GM12872 (cell line): Measurements from ENCODE around the gene TNRC6C.

ENCODE experiments used
- CTCF ChIP-seq: IDR thresholded peaks from 3 replicates; pipeline ENCODE4 v1.5.1; 2011; ENCODE audit warnings: low read depth, mild to moderate bottlenecking, low read length, moderate library complexity; ENCODE audit not compliant: insufficient read depth

TNRC6C gene

DNA sequence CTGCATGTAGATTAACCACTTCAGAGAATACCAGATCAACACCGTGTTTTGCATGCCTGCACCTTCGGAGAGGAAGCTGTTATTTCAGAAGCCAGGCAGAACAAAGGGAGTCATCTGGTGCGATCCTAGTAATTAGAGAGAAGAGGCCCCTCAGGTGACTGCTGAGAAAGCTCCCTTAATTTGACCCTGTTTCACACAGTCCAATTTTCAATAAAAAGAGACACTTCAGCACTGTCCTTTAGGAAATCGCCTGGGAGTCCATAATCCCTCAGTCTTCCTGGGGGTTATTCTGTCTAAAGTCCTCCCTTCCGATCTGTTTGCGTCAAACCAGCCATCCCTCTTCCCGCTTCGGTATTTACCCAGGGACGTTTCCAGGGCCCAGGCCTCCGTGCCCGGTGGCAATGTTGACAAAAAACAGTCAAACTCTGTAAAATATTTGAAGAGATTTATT is 23.4 kb upstream of the TNRC6C start:
- TF ChIP-seq CTCF: no peak

- TF ChIP-seq CTCF: no peak
Observed at GRCh38 chr17:77936881-77937280, 21.6 kb upstream of the TNRC6C start.

DNA sequence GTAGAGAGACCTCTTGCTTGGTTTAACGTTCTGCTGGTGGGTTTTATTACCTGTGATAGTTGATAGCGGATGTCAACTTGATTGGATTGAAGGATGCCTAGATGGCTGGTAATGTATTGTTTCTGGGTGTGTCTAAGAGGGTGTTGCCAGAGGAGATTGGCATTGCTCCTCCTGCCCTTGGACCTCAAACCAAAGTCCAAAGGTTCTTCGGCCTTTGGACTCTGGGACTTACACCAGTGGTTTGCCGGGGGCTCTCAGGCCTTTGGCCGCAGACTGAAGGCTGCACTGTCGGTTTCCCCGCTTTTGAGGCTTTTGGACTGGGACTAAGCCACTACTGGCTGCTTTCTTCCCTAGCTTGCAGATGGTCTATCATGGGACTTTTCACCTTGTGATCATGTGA is 17.5 kb upstream of the TNRC6C start:
- TF ChIP-seq CTCF: no peak

DNA sequence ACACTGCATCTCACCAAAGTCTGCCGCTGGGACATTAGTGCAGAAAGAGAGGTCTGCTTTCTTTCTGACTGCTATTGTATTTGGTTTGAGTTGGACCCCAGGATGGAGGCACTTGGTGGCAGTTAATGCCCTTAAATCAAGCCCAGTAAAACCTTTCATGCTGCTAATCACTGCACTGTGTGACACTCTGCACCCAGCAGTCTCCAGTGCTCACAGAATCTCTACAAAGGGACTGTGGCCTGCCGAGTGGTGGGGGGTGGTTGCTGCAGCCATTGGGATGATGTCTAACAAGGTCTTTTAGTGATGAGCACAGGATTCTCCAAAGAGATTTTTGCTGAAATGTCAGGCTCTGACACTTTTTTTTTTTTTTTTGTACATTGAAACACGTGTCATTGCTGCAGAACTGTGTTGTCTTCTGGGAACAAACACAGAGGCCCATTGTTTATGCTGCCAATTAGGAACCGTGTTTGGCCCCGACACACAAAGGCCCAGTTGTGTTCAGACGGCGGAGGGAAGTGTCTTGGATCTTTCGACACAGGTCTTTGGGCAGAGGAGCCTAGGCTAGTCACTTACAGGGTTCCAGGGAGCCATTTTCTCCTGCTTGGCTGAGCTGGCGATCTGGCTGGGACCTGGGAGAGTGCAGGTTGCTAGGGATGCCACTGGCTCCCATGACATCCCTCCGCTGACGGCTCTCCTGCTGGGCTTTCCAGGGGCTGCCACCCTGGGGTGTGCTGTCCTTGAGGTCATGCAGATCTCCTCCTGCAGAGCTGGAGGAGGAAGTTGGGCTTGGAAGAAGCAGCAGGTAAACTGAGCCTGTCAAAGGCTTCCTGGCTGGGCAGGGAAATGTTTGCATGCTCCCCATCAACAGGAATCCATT is 16.2 kb upstream of the TNRC6C start:
- TF ChIP-seq CTCF: no peak

- TF ChIP-seq CTCF: no peak
Observed at GRCh38 chr17:77943971-77944370, 14.5 kb upstream of the TNRC6C start.

DNA sequence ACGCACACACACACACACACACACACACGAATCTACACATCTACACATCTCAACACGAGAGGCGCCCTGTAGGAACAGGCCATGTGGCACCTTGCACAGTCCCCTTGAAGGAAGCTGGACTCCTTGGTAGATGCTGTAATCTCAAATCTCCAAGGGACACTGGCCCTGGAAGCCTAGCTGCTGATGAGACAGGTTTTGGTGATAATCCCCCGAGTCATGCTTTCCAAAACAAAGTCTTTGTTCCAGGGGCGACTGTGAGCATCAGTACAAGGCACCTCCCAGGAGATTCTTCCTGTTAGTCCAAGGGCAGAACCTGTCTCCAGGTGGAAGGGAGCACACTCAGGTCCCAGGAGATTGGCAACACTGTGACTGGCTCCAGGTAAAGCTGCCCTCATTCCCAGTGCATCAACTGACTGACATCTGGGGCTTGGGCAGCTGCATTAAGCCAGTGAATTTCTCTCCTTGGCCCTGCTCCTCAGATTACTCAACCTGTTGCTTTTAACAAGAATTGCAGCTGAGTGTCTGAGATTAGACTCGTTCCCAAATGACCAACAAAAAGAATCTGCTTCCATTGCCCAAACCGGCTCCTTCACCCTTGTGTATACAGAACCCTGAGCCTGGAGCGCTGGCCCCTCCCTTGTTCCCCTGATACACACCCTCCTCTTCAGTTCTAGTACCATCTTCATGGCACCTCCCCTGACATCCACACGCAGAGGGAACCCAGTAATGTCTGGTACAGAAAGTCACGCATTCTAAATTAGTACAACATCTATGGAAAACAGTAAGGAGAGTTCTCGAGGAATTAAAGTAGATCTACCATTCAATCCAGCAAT is 13.9 kb upstream of the TNRC6C start:
- TF ChIP-seq CTCF: no peak

- no peak for TF ChIP-seq CTCF
Observed at GRCh38 chr17:77946900-77947645, 11.4 kb upstream of the TNRC6C start.
